Smooth muscle cell (in vitro differentiated cells): ENCODE results near the gene SLC7A9. TPM values are rescaled to one million over a fixed set of nuclear protein-coding genes. Genes with fewer than 3 reads are reported as not detected.
"Not testable (repeated sequence)": the region's sequence is repeated elsewhere in the genome, so short reads cannot be mapped to it uniquely, and the experiment has no call there.

ENCODE experiments used
- DNase-seq: peaks from one replicate; lab custom pipeline; 2025; ENCODE audit not compliant: unreplicated experiment; lab: John Stamatoyannopoulos, UW
- H2AFZ ChIP-seq: fragments of 200-600 bp; sonication (generic); 2 replicates; pipeline ENCODE4 v1.6.0; 2016; ENCODE audit warnings: antibody characterized with exemption, low read depth, mild to moderate bottlenecking
- H3F3A ChIP-seq: fragments of 200-600 bp; sonication (generic); 2 replicates; pipeline ENCODE4 v1.6.0; 2017; ENCODE audit warnings: antibody characterized with exemption, low read depth
- H3K27ac ChIP-seq: fragments of 200-600 bp; sonication (generic); 2 replicates; pipeline ENCODE4 v1.5.1; 2016; ENCODE audit warnings: low read depth, mild to moderate bottlenecking
- H3K27me3 ChIP-seq: fragments of 200-600 bp; sonication (generic); 2 replicates; pipeline ENCODE4 v1.6.1; 2016; ENCODE audit warnings: low read depth, mild to moderate bottlenecking
- H3K36me3 ChIP-seq: fragments of 200-600 bp; sonication (generic); 2 replicates; pipeline ENCODE4 v1.5.1; 2016; ENCODE audit warnings: low read depth
- H3K4me1 ChIP-seq: fragments of 200-600 bp; sonication (generic); 2 replicates; pipeline ENCODE4 v1.5.1; 2016; ENCODE audit warnings: low read depth
- H3K4me2 ChIP-seq: fragments of 200-600 bp; sonication (generic); 2 replicates; pipeline ENCODE4 v1.6.0; 2016; ENCODE audit warnings: mild to moderate bottlenecking
- H3K4me3 ChIP-seq: fragments of 200-600 bp; sonication (generic); 2 replicates; pipeline ENCODE4 v1.5.1; 2016; ENCODE audit warnings: mild to moderate bottlenecking
- H3K79me2 ChIP-seq: fragments of 200-600 bp; sonication (generic); 2 replicates; pipeline ENCODE4 v1.6.0; 2016; ENCODE audit warnings: low read depth, mild to moderate bottlenecking
- H3K9ac ChIP-seq: fragments of 200-600 bp; sonication (generic); 2 replicates; pipeline ENCODE4 v1.6.0; 2016; ENCODE audit warnings: low read depth
- H3K9me3 ChIP-seq: fragments of 200-600 bp; sonication (generic); replicated peaks from 2 replicates; pipeline ENCODE4 v1.5.1; 2016; ENCODE audit warnings: low read depth
- H4K20me1 ChIP-seq: fragments of 200-600 bp; sonication (generic); 2 replicates; pipeline ENCODE4 v1.6.0; 2016; ENCODE audit warnings: low read depth
- CTCF ChIP-seq: fragments of 200-600 bp; sonication (generic); IDR thresholded peaks from 2 replicates; pipeline ENCODE4 v1.5.1; 2017; ENCODE audit warnings: borderline replicate concordance, mild to moderate bottlenecking, antibody characterized with exemption; ENCODE audit not compliant: insufficient read depth, poor library complexity, severe bottlenecking
- WGBS: methylation state at CpG from one replicate; pipeline ENCODE4 v1.1.7; 2016; ENCODE audit warnings: low lambda C conversion rate; 5-methylcytosine and 5-hydroxymethylcytosine counted together
- polyA plus RNA-seq: library from polyadenylated mRNA; unstranded; fragments of >200 nt; fragmentation: Nextera tagmentation; extraction: Ambion mirVana; gene quantifications from 2 replicates; pipeline ENCODE4 v1.2.1, GENCODE V29; 2016
- total RNA-seq: library from RNA; depleted of rRNA; stranded (reverse); fragments of >200 nt; gene quantifications from 2 replicates; pipeline ENCODE4 v1.2.3, GENCODE V29; 2014

SLC7A9 gene
- total and polyA plus RNA-seq, 2 experiments from 2014 or later: 0.21 TPM; not detected in 1

- Histone ChIP-seq H3K9me3 (no peaks in the 10 kb centered on the region), H3K9ac (no peak overlapping the region), H2AFZ (no peak overlapping the region), H3K27ac (no peak overlapping the region), H3K4me3 (no peak overlapping the region), H3K79me2 (no peaks in the 10 kb centered on the region), H3K27me3 (no peaks in the 10 kb centered on the region), H3K4me2 (no peak overlapping the region), H3F3A (no peaks in the 10 kb centered on the region), H4K20me1 (no peaks in the 10 kb centered on the region), H3K4me1 (no peaks in the 10 kb centered on the region), H3K36me3 (no peaks in the 10 kb centered on the region)
- TF ChIP-seq CTCF: no peak
- 92% methylated on average over 6 of the region's 6 CpGs for WGBS
- DNase-seq: no peak
Observed at GRCh38 chr19:32852216-32852615, 17.4 kb downstream of the SLC7A9 start.

- not testable (repeated sequence) for H3K4me2 ChIP-seq, H2AFZ ChIP-seq, H3K79me2 ChIP-seq, H3K9me3 ChIP-seq, H3K9ac ChIP-seq, H3K4me3 ChIP-seq, H4K20me1 ChIP-seq, H3K4me1 ChIP-seq, H3K36me3 ChIP-seq, H3F3A ChIP-seq, H3K27ac ChIP-seq, H3K27me3 ChIP-seq, DNase-seq
- WGBS: 69% methylated on average over 2 of the region's 2 CpGs
Observed at GRCh38 chr19:32848035-32848434, 21.5 kb downstream of the SLC7A9 start.

GRCh38 chr19:32843716-32844245 lies 25.8 kb downstream of the SLC7A9 start:
- H3K27me3 ChIP-seq: no peaks in the 10 kb centered on the region
- H4K20me1 ChIP-seq: no peaks in the 10 kb centered on the region
- H2AFZ ChIP-seq: no peak overlapping the region
- no peaks in the 10 kb centered on the region for H3K36me3 ChIP-seq
- no peaks in the 10 kb centered on the region for H3K79me2 ChIP-seq
- H3K9ac ChIP-seq: no peak overlapping the region
- DNase-seq: no peak
- H3K4me2 ChIP-seq: no peak overlapping the region
- no peak overlapping the region for H3K4me3 ChIP-seq
- TF ChIP-seq CTCF: no peak
- no peak overlapping the region for H3K27ac ChIP-seq
- no peaks in the 10 kb centered on the region for H3F3A ChIP-seq
- H3K4me1 ChIP-seq: no peaks in the 10 kb centered on the region
- WGBS: 95% methylated on average over 19 of the region's 19 CpGs
- H3K9me3 ChIP-seq: no peaks in the 10 kb centered on the region

DNA sequence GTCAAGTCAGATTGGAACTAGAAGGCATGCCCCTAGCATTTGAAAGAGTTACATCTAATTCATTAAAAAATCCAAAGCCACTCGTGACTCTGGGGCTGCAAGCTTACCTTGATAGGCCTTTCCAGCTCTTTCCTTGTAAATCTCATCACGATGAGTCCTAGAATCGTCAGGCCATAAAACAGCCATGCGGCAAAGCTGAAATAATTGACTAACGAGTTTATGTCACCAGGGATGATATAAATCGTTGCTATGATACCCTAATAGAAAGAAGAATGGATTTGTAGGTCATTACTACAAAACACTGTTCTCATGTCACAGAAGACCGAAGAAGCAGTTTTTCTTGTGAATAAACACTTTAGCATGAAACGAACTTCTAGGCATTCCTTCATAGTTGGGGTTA lies 27.5 kb downstream of the SLC7A9 start:
- Histone ChIP-seq H3F3A (no peaks in the 10 kb centered on the region), H3K4me2 (no peak overlapping the region), H3K27me3 (no peaks in the 10 kb centered on the region), H3K4me1 (no peaks in the 10 kb centered on the region), H3K4me3 (no peak overlapping the region), H3K9ac (no peak overlapping the region), H3K36me3 (no peaks in the 10 kb centered on the region), H2AFZ (no peak overlapping the region), H3K79me2 (no peaks in the 10 kb centered on the region), H4K20me1 (no peaks in the 10 kb centered on the region), H3K9me3 (no peaks in the 10 kb centered on the region), H3K27ac (no peak overlapping the region)
- DNase-seq: no peak
- no peak for TF ChIP-seq CTCF
- WGBS: 90% methylated on average over 8 of the region's 8 CpGs
